Tibial nerve (tissue), 4 donors: ENCODE results near the gene GTF2H4. TPM values are rescaled to one million over a fixed set of nuclear protein-coding genes. Genes with fewer than 3 reads are reported as not detected.
"Not testable (repeated sequence)": the region's sequence is repeated elsewhere in the genome, so short reads cannot be mapped to it uniquely, and the experiment has no call there.

Source experiments
- DNase-seq, 2 donors: peaks; one replicate each; pipeline ENCODE4 v3.0.0-alpha.2; 2019; ENCODE audit warnings: low spot score in 2 of 2
- H3K27ac ChIP-seq, 4 donors: fragments of 200-600 bp; sonication (generic) in 3 of 4; one replicate each; pipeline ENCODE4 v1.5.1; 2017 to 2019; ENCODE audit warnings: mild to moderate bottlenecking in 1 of 4
- H3K27me3 ChIP-seq, 2 donors: fragments of 200-600 bp; sonication (generic) in 1 of 2; one replicate each; pipeline versions ENCODE4 v1.5.1 to v1.6.0; 2017 to 2019
- H3K36me3 ChIP-seq, 3 donors: fragments of 200-600 bp; sonication (generic); one replicate each; pipeline ENCODE4 v1.5.1; 2018 to 2019
- H3K4me1 ChIP-seq, 4 donors: fragments of 200-600 bp; sonication (generic) in 3 of 4; one replicate each; pipeline ENCODE4 v1.5.1; 2017 to 2019
- H3K4me3 ChIP-seq, 4 donors: fragments of 200-600 bp; sonication (generic) in 3 of 4; one replicate each; pipeline ENCODE4 v1.5.1; 2017 to 2019; ENCODE audit warnings: mild to moderate bottlenecking in 1 of 4, moderate library complexity in 1 of 4
- H3K9me3 ChIP-seq, 4 donors: fragments of 200-600 bp; sonication (generic) in 3 of 4; one replicate each; pipeline ENCODE4 v1.5.1; 2017 to 2019
- EP300 ChIP-seq, 2 donors: sonication (generic); formaldehyde crosslinking; IDR thresholded peaks; one replicate each; pipeline ENCODE4 v1.6.1; 2017; ENCODE audit warnings: antibody characterized with exemption in 2 of 2, mild to moderate bottlenecking in 1 of 2
- POLR2A ChIP-seq, 2 donors: fragments of 450-650 bp; IDR thresholded peaks; one replicate each; pipeline ENCODE4 v1.6.1; 2017; ENCODE audit warnings: antibody characterized with exemption in 2 of 2, mild to moderate bottlenecking in 2 of 2, moderate library complexity in 2 of 2
- WGBS, 2 donors: methylation state at CpG; one replicate each; pipeline ENCODE4 v1.1.5; 2018; 5-methylcytosine and 5-hydroxymethylcytosine counted together
- total RNA-seq, 4 donors: library from RNA; depleted of rRNA; stranded (reverse); fragments of >200 nt; gene quantifications; one replicate each; pipeline ENCODE4 v1.1.0, GENCODE V29; 2016
- TF ChIP-seq, protein P1 (sequence below), 5 experiments: fragments of 200-600 bp in 3 of 5; fragments of 450-650 bp in 2 of 5; sonication (generic) in 3 of 5; IDR thresholded peaks; one replicate each; pipeline ENCODE4 v1.5.1; 2016 to 2019; ENCODE audit warnings: antibody characterized with exemption in 5 of 5, mild to moderate bottlenecking in 3 of 5, moderate library complexity in 2 of 5

The GTF2H4 gene
- total RNA-seq, 4 donors from 2014 or later, result 2.2 to 25.2 (median 10.1) TPM

- Histone ChIP-seq H3K4me3 (no peak overlapping the region), H3K4me1 (peaks cover 0 to under 1% (median 0%) of the 10 kb centered on the region in 4 donors), H3K36me3 (no peaks in the 10 kb centered on the region), H3K27ac (no peak overlapping the region), H3K9me3 (peaks cover 0 to 48% (median 0%) of the 10 kb centered on the region in 4 donors), H3K27me3 (no peaks in the 10 kb centered on the region)
- TF ChIP-seq EP300 (IDR thresholded peaks at IDR 0.05) (no peak), POLR2A (IDR thresholded peaks at IDR 0.05) (no peak)
- TF ChIP-seq, protein P1, sequence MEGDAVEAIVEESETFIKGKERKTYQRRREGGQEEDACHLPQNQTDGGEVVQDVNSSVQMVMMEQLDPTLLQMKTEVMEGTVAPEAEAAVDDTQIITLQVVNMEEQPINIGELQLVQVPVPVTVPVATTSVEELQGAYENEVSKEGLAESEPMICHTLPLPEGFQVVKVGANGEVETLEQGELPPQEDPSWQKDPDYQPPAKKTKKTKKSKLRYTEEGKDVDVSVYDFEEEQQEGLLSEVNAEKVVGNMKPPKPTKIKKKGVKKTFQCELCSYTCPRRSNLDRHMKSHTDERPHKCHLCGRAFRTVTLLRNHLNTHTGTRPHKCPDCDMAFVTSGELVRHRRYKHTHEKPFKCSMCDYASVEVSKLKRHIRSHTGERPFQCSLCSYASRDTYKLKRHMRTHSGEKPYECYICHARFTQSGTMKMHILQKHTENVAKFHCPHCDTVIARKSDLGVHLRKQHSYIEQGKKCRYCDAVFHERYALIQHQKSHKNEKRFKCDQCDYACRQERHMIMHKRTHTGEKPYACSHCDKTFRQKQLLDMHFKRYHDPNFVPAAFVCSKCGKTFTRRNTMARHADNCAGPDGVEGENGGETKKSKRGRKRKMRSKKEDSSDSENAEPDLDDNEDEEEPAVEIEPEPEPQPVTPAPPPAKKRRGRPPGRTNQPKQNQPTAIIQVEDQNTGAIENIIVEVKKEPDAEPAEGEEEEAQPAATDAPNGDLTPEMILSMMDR (IDR thresholded peaks at IDR 0.05), result no peak
- no peak for DNase-seq
Observed at GRCh38 chr6:30870546-30870945, 37.5 kb upstream of the GTF2H4 start.

DNA sequence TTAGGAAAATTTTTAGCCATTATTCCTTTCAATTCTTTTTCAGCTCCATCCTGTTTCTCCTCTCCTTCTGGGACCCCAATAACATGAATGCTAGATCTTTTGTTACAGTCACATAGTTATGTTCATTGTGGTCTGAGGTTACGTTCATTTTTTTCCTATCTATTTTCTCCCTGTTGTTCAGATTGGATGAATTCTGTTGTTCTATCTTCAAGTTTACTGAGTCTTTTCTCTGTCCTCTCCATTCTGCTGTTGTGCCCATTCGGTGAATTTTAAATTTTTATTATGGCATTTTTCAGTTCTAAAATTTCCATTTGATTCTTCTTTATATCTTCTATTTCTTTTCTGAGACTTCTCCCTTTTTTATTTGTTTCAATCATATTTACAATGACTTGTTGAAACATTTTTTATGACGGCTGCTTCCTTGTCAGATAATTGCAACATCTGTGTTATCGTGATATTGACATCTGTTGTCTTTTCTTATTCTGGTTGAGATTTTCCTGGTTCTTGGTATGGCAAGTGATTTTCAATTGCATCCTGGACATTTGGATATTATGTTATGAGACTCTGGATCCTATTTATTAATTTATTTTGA is 36.3 kb upstream of the GTF2H4 start:
- H3K4me3 ChIP-seq, result no peak overlapping the region
- H3K27me3 ChIP-seq, result no peaks in the 10 kb centered on the region
- no peak for DNase-seq
- TF ChIP-seq POLR2A (IDR thresholded peaks at IDR 0.05) (no peak), EP300 (IDR thresholded peaks at IDR 0.05) (no peak)
- TF ChIP-seq, protein P1 (IDR thresholded peaks at IDR 0.05), result no peak
- WGBS, 2 donors, result 81 to 97% methylated on average over 4 of the region's 4 CpGs
- peaks cover 0 to 10% (median 4%) of the 10 kb centered on the region in 4 donors for H3K4me1 ChIP-seq
- H3K36me3 ChIP-seq, result no peaks in the 10 kb centered on the region
- H3K27ac ChIP-seq, result no peak overlapping the region
- H3K9me3 ChIP-seq, result peaks cover 0 to 48% (median 0%) of the 10 kb centered on the region in 4 donors

- Histone ChIP-seq H3K4me1 (peaks cover 0 to 25% (median 10%) of the 10 kb centered on the region in 4 donors), H3K27me3 (no peaks in the 10 kb centered on the region), H3K36me3 (no peaks in the 10 kb centered on the region), H3K9me3 (peaks cover 0 to 48% (median 0%) of the 10 kb centered on the region in 4 donors), H3K27ac (no peak overlapping the region), H3K4me3 (no peak overlapping the region)
- no peak for TF ChIP-seq POLR2A (IDR thresholded peaks at IDR 0.05)
- 92 to 93% methylated on average over 2 of the region's 2 CpGs for WGBS, 2 donors
- no peak for DNase-seq
Observed at GRCh38 chr6:30873137-30873640, 34.8 kb upstream of the GTF2H4 start.

- 92 to 96% methylated on average over 3 of the region's 3 CpGs for WGBS, 2 donors
- H3K27me3 ChIP-seq, DNase-seq, H3K27ac ChIP-seq, H3K36me3 ChIP-seq, H3K4me3 ChIP-seq: not testable (repeated sequence)
- peaks cover 0 to 43% (median 0%) of the 10 kb centered on the region in 4 donors for H3K9me3 ChIP-seq
- peaks cover 0 to 26% (median 10%) of the 10 kb centered on the region in 4 donors for H3K4me1 ChIP-seq
Observed at GRCh38 chr6:30873795-30874194, 34.2 kb upstream of the GTF2H4 start.

GRCh38 chr6:30875244-30876038 is 32.6 kb upstream of the GTF2H4 start:
- DNase-seq, result no peak
- Histone ChIP-seq H3K4me1 (peaks cover 0 to 26% (median 10%) of the 10 kb centered on the region in 4 donors), H3K36me3 (no peaks in the 10 kb centered on the region), H3K4me3 (no peak overlapping the region), H3K9me3 (peaks cover 0 to 27% (median 0%) of the 10 kb centered on the region in 4 donors), H3K27me3 (no peaks in the 10 kb centered on the region), H3K27ac (peak overlapping the region in 1 of 4 donors; percentile 83)
- TF ChIP-seq POLR2A (IDR thresholded peaks at IDR 0.05) (no peak), EP300 (IDR thresholded peaks at IDR 0.05) (no peak)
- TF ChIP-seq, protein P1 (IDR thresholded peaks at IDR 0.05), result no peak
- WGBS, 2 donors, result 77 to 78% methylated on average over 18 of the region's 18 CpGs
